Brain microvascular endothelial cell (primary cell): Measurements from ENCODE around the gene LYPD6B.

Source experiments
- DNase-seq: peaks from one replicate; pipeline ENCODE4 v3.0.0-alpha.2; 2020
- H3K27ac ChIP-seq: fragments of 250-450 bp; sonication (Bioruptor Pico); 2 replicates; pipeline ENCODE4 v1.5.1; 2020; ENCODE audit warnings: mild to moderate bottlenecking, moderate library complexity
- H3K27me3 ChIP-seq: fragments of 250-450 bp; sonication (Bioruptor Pico); replicated peaks from 2 replicates; pipeline ENCODE4 v1.5.1; 2020; ENCODE audit warnings: mild to moderate bottlenecking
- H3K36me3 ChIP-seq: fragments of 250-450 bp; sonication (Bioruptor Pico); replicated peaks from 2 replicates; pipeline ENCODE4 v1.5.1; 2020; ENCODE audit warnings: mild to moderate bottlenecking
- H3K4me3 ChIP-seq: 2 replicates; pipeline ENCODE4 v1.5.1; 2011; ENCODE audit warnings: low read depth, mild to moderate bottlenecking, control low read depth, low read length, moderate library complexity
- CTCF ChIP-seq: IDR thresholded peaks from 2 replicates; pipeline ENCODE4 v1.5.1; 2011; ENCODE audit warnings: low read depth, mild to moderate bottlenecking, moderate library complexity, low read length, control low read depth, inconsistent platforms; ENCODE audit errors: missing control alignments
- in situ Hi-C: cut with HindIII; loops from 2 replicates; pipeline ENCODE4 v1.10.0; 2017; ENCODE audit warnings: low sequenced_read_pairs, low pct_ligation_motif_present

LYPD6B gene

GRCh38 chr2:149145314-149146295 lies 107.1 kb downstream of the LYPD6B start:
- DNase-seq, result no peak
- H3K36me3 ChIP-seq, result no peaks in the 10 kb centered on the region
- in situ Hi-C loops, result no loop called here
- no peak for TF ChIP-seq CTCF
- no peak overlapping the region for H3K27ac ChIP-seq
- H3K27me3 ChIP-seq, result no peaks in the 10 kb centered on the region
- H3K4me3 ChIP-seq, result no peak overlapping the region

- in situ Hi-C loops, result no loop called here
- TF ChIP-seq CTCF, result no peak
- no peaks in the 10 kb centered on the region for H3K27me3 ChIP-seq
These were observed 108.4 kb downstream of the LYPD6B start for GRCh38 chr2:149146876-149147275.

GRCh38 chr2:149148194-149149006 lies 109.9 kb downstream of the LYPD6B start:
- H3K4me3 ChIP-seq, result no peak overlapping the region
- no peak for TF ChIP-seq CTCF
- in situ Hi-C loops, result no loop called here

More at GRCh38 chr2:149146876-149147275, 108.4 kb downstream of the LYPD6B start:
- H3K27ac ChIP-seq, result no peak overlapping the region
- DNase-seq, result no peak
- no peaks in the 10 kb centered on the region for H3K36me3 ChIP-seq
- H3K4me3 ChIP-seq, result no peak overlapping the region

GRCh38 chr2:149149007-149149297 lies 110.5 kb downstream of the LYPD6B start:
- no peaks in the 10 kb centered on the region for H3K27me3 ChIP-seq
- no peak for TF ChIP-seq CTCF
- no peaks in the 10 kb centered on the region for H3K36me3 ChIP-seq
- H3K4me3 ChIP-seq, result no peak overlapping the region
- no peak overlapping the region for H3K27ac ChIP-seq
- DNase-seq, result no peak
- in situ Hi-C loops, result no loop called here

More at GRCh38 chr2:149148194-149149006, 109.9 kb downstream of the LYPD6B start:
- H3K27ac ChIP-seq, result no peak overlapping the region
- H3K27me3 ChIP-seq, result no peaks in the 10 kb centered on the region
- DNase-seq, result no peak
- no peaks in the 10 kb centered on the region for H3K36me3 ChIP-seq

- DNase-seq, result no peak
- H3K36me3 ChIP-seq, result no peaks in the 10 kb centered on the region
- no peak overlapping the region for H3K27ac ChIP-seq
- in situ Hi-C loops, result no loop called here
- H3K4me3 ChIP-seq, result no peak overlapping the region
- TF ChIP-seq CTCF, result no peak
- H3K27me3 ChIP-seq, result no peaks in the 10 kb centered on the region
These were observed 114.0 kb downstream of the LYPD6B start for GRCh38 chr2:149152469-149152953.
